Measurements from ENCODE around the gene CDC27. TPM values are rescaled to one million over a fixed set of nuclear protein-coding genes. Genes with fewer than 3 reads are reported as not detected.
"Not testable (repeated sequence)": the region's sequence is repeated elsewhere in the genome, so short reads cannot be mapped to it uniquely, and the experiment has no call there.

The CDC27 gene
- total RNA-seq, 3 donors from 2014 or later = 63.2 to 73.7 (median 65.0) TPM

- Histone ChIP-seq H3K9me3 (no peaks in the 10 kb centered on the region), H3K27me3 (no peaks in the 10 kb centered on the region), H3K36me3 (no peaks in the 10 kb centered on the region), H3K27ac (no peak overlapping the region), H3K4me3 (no peak overlapping the region), H3K4me1 (no peaks in the 10 kb centered on the region)
- intact Hi-C loops (cut with DNase I; ENCODE audit: low total_unique reads) = no loop called here
- no peak for DNase-seq (ENCODE audit: low spot score in 2 of 2)
- TF ChIP-seq CTCF (IDR thresholded peaks at IDR 0.05) (no peak), POLR2AphosphoS5 (IDR thresholded peaks at IDR 0.05) (no peak), POLR2A (IDR thresholded peaks at IDR 0.05) (no peak)
Measured at GRCh38 chr17:47177261-47177660, 11.8 kb downstream of the CDC27 start.

GRCh38 chr17:47176389-47176826 lies 12.7 kb downstream of the CDC27 start:
- Histone ChIP-seq H3K4me3 (no peak overlapping the region), H3K27me3 (no peaks in the 10 kb centered on the region), H3K27ac (no peak overlapping the region), H3K9me3 (no peaks in the 10 kb centered on the region), H3K36me3 (no peaks in the 10 kb centered on the region), H3K4me1 (no peaks in the 10 kb centered on the region)
- no peak for DNase-seq (ENCODE audit: low spot score in 2 of 2)
- intact Hi-C loops (cut with DNase I; ENCODE audit: low total_unique reads) = no loop called here
- no peak for TF ChIP-seq CTCF (IDR thresholded peaks at IDR 0.05)
- TF ChIP-seq POLR2AphosphoS5 (IDR thresholded peaks at IDR 0.05) = no peak
- no peak for TF ChIP-seq POLR2A (IDR thresholded peaks at IDR 0.05)

- H3K9me3 ChIP-seq; H3K4me1 ChIP-seq; intact Hi-C loops (cut with DNase I; ENCODE audit: low total_unique reads); H3K4me3 ChIP-seq; H3K36me3 ChIP-seq; H3K27ac ChIP-seq; H3K27me3 ChIP-seq; DNase-seq (ENCODE audit: low spot score in 2 of 2): not testable (repeated sequence)
Measured at GRCh38 chr17:47174823-47175222, 14.3 kb downstream of the CDC27 start.

GRCh38 chr17:47172696-47173565 lies 16.2 kb downstream of the CDC27 start:
- Histone ChIP-seq H3K4me3 (no peak overlapping the region), H3K27ac (no peak overlapping the region), H3K4me1 (no peaks in the 10 kb centered on the region), H3K27me3 (no peaks in the 10 kb centered on the region), H3K36me3 (no peaks in the 10 kb centered on the region), H3K9me3 (no peaks in the 10 kb centered on the region)
- TF ChIP-seq POLR2AphosphoS5 (IDR thresholded peaks at IDR 0.05) = no peak
- TF ChIP-seq POLR2A (IDR thresholded peaks at IDR 0.05) = no peak
- TF ChIP-seq CTCF (IDR thresholded peaks at IDR 0.05) = no peak
- no peak for DNase-seq (ENCODE audit: low spot score in 2 of 2)
- intact Hi-C loops (cut with DNase I; ENCODE audit: low total_unique reads) = no loop called here

GRCh38 chr17:47170710-47171109 lies 18.4 kb downstream of the CDC27 start:
- no peak for TF ChIP-seq CTCF (IDR thresholded peaks at IDR 0.05)
- no peak for TF ChIP-seq POLR2AphosphoS5 (IDR thresholded peaks at IDR 0.05)
- TF ChIP-seq POLR2A (IDR thresholded peaks at IDR 0.05) = no peak
- intact Hi-C loops (cut with DNase I; ENCODE audit: low total_unique reads) = no loop called here
- H3K4me1 ChIP-seq = no peaks in the 10 kb centered on the region
- no peak for DNase-seq (ENCODE audit: low spot score in 2 of 2)
- no peak overlapping the region for H3K4me3 ChIP-seq
- no peaks in the 10 kb centered on the region for H3K36me3 ChIP-seq
- H3K27ac ChIP-seq = no peak overlapping the region
- H3K9me3 ChIP-seq = no peaks in the 10 kb centered on the region
- no peaks in the 10 kb centered on the region for H3K27me3 ChIP-seq

GRCh38 chr17:47168896-47169295 lies 20.2 kb downstream of the CDC27 start:
- H3K27ac ChIP-seq; H3K27me3 ChIP-seq; H3K36me3 ChIP-seq; H3K4me1 ChIP-seq; H3K4me3 ChIP-seq; intact Hi-C loops (cut with DNase I; ENCODE audit: low total_unique reads); H3K9me3 ChIP-seq; DNase-seq (ENCODE audit: low spot score in 2 of 2): not testable (repeated sequence)

- H3K27me3 ChIP-seq; H3K27ac ChIP-seq; DNase-seq (ENCODE audit: low spot score in 2 of 2); H3K9me3 ChIP-seq; H3K4me3 ChIP-seq; H3K36me3 ChIP-seq; intact Hi-C loops (cut with DNase I; ENCODE audit: low total_unique reads); H3K4me1 ChIP-seq: not testable (repeated sequence)
Measured at GRCh38 chr17:47166854-47167253, 22.2 kb downstream of the CDC27 start.

All from breast epithelium (tissue), 4 donors.